HL-60 (cell line): Measurements from ENCODE around the gene ARL5B.
"Not testable (repeated sequence)": the region's sequence is repeated elsewhere in the genome, so short reads cannot be mapped to it uniquely, and the experiment has no call there.

Experiments
- GABPA ChIP-seq: IDR thresholded peaks from 2 replicates; pipeline ENCODE4 v1.6.1; 2012; ENCODE audit warnings: low read depth
- POLR2AphosphoS5 ChIP-seq: IDR thresholded peaks from 2 replicates; pipeline ENCODE4 v1.6.1; 2012; ENCODE audit warnings: low read depth
- SPI1 ChIP-seq: IDR thresholded peaks from 2 replicates; pipeline ENCODE4 v1.6.1; 2012; ENCODE audit warnings: low read depth, mild to moderate bottlenecking, borderline replicate concordance
- TF ChIP-seq, protein P1 (sequence below): IDR thresholded peaks from 2 replicates; pipeline ENCODE4 v1.6.1; 2012; ENCODE audit warnings: low read depth; ENCODE audit not compliant: insufficient replicate concordance
- TF ChIP-seq, protein P2 (sequence below): IDR thresholded peaks from one replicate; pipeline ENCODE4 v1.5.1; 2011; ENCODE audit warnings: low read length, control low read depth, inconsistent platforms; ENCODE audit not compliant: insufficient read depth

DNA sequence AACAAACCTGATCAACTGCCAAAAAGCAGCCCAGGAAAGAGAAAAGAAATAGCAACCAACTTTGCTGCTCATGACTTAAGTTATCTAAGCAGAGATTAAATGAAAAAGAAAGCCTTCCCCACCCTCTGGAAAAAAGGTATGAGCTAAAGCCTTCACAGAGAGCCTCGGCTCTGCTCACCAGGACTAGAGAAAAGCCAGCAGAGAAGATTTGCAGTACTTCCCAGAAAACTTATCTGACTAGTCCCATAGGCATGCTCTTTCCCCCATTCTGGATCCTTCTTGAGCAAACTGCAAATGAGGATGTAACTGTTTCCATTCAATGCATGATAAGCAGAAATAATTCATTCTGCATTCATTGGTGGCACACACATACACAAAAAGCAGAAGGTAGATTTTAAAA lies 35.6 kb upstream of the ARL5B start:
- TF ChIP-seq, protein P1, sequence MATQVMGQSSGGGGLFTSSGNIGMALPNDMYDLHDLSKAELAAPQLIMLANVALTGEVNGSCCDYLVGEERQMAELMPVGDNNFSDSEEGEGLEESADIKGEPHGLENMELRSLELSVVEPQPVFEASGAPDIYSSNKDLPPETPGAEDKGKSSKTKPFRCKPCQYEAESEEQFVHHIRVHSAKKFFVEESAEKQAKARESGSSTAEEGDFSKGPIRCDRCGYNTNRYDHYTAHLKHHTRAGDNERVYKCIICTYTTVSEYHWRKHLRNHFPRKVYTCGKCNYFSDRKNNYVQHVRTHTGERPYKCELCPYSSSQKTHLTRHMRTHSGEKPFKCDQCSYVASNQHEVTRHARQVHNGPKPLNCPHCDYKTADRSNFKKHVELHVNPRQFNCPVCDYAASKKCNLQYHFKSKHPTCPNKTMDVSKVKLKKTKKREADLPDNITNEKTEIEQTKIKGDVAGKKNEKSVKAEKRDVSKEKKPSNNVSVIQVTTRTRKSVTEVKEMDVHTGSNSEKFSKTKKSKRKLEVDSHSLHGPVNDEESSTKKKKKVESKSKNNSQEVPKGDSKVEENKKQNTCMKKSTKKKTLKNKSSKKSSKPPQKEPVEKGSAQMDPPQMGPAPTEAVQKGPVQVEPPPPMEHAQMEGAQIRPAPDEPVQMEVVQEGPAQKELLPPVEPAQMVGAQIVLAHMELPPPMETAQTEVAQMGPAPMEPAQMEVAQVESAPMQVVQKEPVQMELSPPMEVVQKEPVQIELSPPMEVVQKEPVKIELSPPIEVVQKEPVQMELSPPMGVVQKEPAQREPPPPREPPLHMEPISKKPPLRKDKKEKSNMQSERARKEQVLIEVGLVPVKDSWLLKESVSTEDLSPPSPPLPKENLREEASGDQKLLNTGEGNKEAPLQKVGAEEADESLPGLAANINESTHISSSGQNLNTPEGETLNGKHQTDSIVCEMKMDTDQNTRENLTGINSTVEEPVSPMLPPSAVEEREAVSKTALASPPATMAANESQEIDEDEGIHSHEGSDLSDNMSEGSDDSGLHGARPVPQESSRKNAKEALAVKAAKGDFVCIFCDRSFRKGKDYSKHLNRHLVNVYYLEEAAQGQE = not testable (repeated sequence)
- TF ChIP-seq, protein P2, sequence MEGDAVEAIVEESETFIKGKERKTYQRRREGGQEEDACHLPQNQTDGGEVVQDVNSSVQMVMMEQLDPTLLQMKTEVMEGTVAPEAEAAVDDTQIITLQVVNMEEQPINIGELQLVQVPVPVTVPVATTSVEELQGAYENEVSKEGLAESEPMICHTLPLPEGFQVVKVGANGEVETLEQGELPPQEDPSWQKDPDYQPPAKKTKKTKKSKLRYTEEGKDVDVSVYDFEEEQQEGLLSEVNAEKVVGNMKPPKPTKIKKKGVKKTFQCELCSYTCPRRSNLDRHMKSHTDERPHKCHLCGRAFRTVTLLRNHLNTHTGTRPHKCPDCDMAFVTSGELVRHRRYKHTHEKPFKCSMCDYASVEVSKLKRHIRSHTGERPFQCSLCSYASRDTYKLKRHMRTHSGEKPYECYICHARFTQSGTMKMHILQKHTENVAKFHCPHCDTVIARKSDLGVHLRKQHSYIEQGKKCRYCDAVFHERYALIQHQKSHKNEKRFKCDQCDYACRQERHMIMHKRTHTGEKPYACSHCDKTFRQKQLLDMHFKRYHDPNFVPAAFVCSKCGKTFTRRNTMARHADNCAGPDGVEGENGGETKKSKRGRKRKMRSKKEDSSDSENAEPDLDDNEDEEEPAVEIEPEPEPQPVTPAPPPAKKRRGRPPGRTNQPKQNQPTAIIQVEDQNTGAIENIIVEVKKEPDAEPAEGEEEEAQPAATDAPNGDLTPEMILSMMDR = not testable (repeated sequence)
- TF ChIP-seq SPI1, POLR2AphosphoS5, GABPA: not testable (repeated sequence)
